ENCODE data around the gene SUDS3.
"Not testable (repeated sequence)": the region's sequence is repeated elsewhere in the genome, so short reads cannot be mapped to it uniquely, and the experiment has no call there.

SUDS3 gene

DNA sequence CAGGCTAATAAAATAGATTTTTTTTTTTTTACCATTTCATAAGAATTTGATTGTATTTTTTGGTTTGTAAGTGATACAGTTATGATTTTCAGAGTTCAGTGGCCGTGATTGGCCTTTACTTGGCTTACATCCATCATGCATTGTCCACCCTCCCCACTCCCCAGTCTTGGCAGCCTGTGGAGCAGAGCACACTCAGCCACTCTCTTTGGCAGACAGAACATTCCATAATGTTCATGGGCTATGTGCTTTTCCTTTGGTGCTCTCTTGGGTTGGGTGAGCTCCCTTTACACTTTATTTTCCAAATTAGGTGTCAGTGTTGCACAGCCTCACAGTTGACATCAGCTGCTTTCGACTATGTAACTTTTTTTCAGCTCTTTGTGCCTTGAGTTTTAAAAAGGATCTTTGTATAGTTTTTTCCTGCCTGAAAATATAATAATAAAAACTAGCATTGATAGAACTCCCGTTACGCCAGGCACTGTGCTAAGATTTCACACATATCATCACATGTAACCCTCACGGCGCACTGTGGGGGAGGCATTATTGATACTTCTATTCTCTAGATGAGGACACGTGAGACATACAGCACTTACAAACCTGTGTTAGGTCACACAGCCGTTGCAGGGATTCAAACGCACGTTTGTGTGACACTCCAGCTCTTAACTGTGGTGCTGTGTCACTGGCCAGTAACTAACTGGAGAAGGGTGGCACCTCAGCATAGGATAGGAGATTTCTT, 21.5 kb downstream of the SUDS3 start:
- no peak for DNase-seq (ENCODE audit: low read depth)

DNA sequence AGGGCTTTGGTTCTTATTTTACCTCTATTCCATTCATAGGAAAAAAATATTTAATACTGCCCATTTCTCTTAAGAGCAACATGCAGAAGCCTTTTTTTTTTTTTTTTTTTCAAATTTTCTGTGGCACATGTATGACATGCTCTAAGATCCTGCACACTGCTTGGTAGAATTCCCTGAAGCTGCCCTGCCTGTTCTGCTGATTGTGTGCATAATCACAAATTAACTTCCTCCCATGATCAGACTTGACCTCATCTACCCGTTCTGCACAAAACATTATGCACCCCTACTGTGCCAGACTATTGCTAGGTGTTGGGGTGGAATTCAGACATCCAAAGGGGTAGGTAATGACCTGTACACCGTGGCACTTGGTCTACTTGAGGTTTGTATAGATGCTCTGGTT, 22.2 kb downstream of the SUDS3 start:
- no peak for DNase-seq (ENCODE audit: low read depth)

DNA sequence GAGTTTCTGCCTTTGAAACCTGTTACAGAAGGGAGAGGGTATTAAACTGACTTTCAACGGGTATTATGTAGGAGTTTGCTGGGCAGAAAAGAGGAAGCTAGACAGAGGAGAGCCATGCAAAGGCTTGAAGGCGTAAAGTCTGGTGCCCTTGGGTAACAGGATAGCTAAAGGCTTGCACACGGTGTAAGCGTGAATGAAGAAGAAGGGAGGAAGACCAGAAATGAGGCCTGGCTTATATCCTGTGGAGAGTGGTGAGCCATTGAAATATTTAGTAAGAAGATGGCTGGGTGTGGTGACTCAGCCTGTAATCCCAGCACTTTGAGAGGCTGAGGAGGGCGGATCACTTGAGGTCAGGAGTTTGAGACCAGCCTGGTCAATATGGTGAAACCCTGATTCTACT, 22.6 kb downstream of the SUDS3 start:
- DNase-seq (ENCODE audit: low read depth) = no peak

GRCh38 chr12:118402251-118402650, 25.9 kb downstream of the SUDS3 start:
- no peak for DNase-seq (ENCODE audit: low read depth)

DNA sequence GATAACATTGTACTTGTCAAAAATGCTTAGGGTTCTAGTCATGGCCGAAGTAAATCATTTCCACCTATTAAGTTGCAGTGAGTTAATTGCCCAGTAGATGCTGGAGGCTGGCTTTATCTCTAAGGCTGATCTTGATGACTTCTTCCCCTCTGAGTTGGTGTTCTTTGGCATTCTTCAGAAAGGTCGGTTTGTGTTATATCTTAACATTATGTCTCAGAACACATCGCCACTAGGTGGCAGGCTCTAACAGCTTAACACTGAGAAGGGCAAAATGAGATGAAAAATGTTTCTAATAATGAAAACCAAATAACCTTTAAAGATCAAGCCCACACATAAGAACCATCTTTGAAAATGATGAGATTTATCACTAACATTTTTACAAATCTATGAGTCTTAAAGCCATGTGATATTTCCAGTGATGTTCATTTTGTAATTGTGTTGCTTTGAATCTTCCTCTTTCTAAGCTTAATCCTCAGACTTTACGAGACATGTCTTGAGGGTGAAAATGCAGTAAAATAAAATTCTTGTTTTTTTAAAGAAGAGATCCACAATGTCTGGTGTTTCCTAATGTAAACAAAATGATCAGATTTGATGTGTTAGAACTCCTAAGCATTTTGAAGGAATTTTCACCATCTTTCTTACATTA, 28.6 kb downstream of the SUDS3 start:
- DNase-seq (ENCODE audit: low read depth) = peak; percentile 11

DNA sequence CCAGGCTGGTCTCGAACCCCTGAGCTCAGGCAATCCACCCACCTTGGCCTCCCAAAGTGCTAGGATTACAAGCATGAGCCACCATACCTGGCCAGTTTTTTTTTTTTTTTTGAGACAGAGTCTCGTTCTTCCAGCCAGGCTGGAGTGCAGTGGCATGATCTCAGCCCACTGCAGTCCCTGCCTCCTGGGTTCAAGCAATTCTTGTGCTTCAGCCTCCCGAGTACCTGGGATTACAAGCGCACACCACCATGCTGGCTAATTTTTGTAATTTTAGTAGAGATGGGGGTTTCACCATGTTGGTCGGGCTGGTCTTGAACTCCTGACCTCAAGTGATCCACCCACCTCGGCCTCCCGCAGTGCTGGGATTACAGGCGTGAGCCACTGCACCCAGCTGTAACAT, 31.9 kb downstream of the SUDS3 start:
- not testable (repeated sequence) for DNase-seq (ENCODE audit: low read depth)

DNA sequence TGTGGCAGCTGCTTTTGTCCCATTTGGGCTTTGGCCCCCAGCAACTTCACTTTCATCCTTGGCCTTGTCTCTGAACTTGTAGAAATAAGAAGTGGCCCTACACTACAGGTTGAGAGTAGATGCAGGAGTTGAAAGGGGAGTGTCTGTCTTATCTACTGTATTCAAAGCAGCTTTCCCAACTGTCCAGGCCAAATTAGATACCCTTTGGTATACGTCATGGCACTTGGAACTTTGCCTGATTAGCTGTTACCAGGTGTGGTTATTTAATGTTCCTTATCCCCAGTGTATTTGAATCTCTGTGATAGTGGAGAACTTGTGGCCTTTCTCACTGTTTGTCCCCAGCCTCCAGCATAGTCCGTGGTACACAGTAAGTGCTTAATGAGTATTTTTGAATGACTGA, 33.5 kb downstream of the SUDS3 start:
- no peak for DNase-seq (ENCODE audit: low read depth)

GRCh38 chr12:118417942-118418341, 41.6 kb downstream of the SUDS3 start:
- no peak for DNase-seq (ENCODE audit: low read depth)

GRCh38 chr12:118418385-118419057, 42.2 kb downstream of the SUDS3 start:
- DNase-seq (ENCODE audit: low read depth) = no peak

DNA sequence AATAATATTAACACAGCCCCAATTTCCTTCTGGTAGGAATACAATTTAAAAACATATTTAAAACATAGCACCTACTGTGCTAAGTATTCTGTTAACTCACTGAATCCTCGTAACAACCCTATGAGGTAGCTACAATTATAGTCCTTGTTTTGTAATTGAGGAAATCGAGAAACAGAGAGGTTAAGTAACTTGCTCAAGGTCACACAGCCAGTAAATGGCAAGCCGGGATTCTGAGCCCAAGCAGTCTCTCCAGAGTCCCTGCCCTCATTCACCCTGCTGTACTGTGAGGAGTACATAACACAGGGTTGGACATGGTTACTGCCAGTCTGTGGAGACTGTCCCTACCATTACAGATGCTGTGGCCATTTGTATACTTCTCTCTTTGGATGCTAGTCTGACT, 44.3 kb downstream of the SUDS3 start:
- no peak for DNase-seq (ENCODE audit: low read depth)

GRCh38 chr12:118424884-118425283, 48.5 kb downstream of the SUDS3 start:
- no peak for DNase-seq (ENCODE audit: low read depth)

- DNase-seq (ENCODE audit: low read depth) = no peak
Observed at GRCh38 chr12:118425364-118425763, 49.0 kb downstream of the SUDS3 start.

- no peak for DNase-seq (ENCODE audit: low read depth)
Observed at GRCh38 chr12:118427819-118428218, 51.5 kb downstream of the SUDS3 start.

- DNase-seq (ENCODE audit: low read depth) = no peak
Observed at GRCh38 chr12:118428643-118429042, 52.3 kb downstream of the SUDS3 start.

- DNase-seq (ENCODE audit: low read depth) = no peak
Observed at GRCh38 chr12:118429688-118430383, 53.5 kb downstream of the SUDS3 start.

- DNase-seq (ENCODE audit: low read depth) = no peak
Observed at GRCh38 chr12:118430516-118430915, 54.2 kb downstream of the SUDS3 start.

GRCh38 chr12:118432812-118433545, 56.6 kb downstream of the SUDS3 start:
- DNase-seq (ENCODE audit: low read depth) = no peak

GRCh38 chr12:118436002-118436730, 59.8 kb downstream of the SUDS3 start:
- DNase-seq (ENCODE audit: low read depth) = no peak

DNA sequence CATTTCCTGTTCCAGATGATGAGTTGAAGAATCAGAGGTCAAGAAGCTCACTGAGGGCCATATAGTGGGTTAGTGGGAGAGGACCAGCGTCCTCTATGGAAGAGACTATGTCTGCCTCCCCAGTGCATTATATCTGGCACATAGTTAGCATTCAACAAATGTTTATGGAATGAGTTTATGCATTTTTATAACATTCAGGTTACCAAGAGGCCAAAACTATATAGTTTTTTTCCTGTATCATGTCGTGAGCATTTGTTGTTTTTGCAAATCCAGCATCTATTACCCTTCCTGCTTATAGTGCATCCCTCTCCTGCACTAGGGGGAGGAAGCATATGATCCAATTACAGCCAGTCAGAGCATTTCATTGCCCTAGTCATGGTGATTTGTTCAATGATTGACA, 60.6 kb downstream of the SUDS3 start:
- no peak for DNase-seq (ENCODE audit: low read depth)

- no peak for DNase-seq (ENCODE audit: low read depth)
Observed at GRCh38 chr12:118439068-118439467, 62.7 kb downstream of the SUDS3 start.

- DNase-seq (ENCODE audit: low read depth) = no peak
Observed at GRCh38 chr12:118446247-118446646, 69.9 kb downstream of the SUDS3 start.
